ENCODE results near the gene BRPF1.

DNA sequence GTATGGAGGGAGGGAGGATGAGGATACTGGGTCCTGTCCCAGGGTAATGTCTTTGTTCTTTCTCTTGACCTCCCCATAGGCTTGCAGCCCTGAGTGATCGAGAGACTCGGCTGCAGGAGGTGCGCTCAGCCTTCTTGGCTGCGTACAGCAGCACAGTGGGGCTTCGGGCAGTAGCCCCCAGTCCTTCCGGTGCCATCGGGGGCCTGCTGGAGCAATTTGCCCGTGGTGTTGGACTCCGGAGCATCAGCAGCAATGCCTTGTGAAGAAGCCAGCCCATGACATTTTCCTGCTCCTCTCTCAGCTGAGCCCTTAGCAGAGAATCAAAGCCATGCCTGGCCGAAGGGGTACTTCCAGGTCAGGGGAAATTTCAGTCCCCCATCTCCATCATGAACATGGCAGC is 29.8 kb upstream of the BRPF1 start:
- TF ChIP-seq, protein P1, sequence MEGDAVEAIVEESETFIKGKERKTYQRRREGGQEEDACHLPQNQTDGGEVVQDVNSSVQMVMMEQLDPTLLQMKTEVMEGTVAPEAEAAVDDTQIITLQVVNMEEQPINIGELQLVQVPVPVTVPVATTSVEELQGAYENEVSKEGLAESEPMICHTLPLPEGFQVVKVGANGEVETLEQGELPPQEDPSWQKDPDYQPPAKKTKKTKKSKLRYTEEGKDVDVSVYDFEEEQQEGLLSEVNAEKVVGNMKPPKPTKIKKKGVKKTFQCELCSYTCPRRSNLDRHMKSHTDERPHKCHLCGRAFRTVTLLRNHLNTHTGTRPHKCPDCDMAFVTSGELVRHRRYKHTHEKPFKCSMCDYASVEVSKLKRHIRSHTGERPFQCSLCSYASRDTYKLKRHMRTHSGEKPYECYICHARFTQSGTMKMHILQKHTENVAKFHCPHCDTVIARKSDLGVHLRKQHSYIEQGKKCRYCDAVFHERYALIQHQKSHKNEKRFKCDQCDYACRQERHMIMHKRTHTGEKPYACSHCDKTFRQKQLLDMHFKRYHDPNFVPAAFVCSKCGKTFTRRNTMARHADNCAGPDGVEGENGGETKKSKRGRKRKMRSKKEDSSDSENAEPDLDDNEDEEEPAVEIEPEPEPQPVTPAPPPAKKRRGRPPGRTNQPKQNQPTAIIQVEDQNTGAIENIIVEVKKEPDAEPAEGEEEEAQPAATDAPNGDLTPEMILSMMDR (IDR thresholded peaks at IDR 0.05; ENCODE audit: insufficient read depth, low read depth, low read length), result no peak
- TF ChIP-seq EZH2 (IDR thresholded peaks at IDR 0.05; ENCODE audit: insufficient read depth, low read length), result no peak

Data from astrocyte (in vitro differentiated cells and primary cell).